NB4 (cell line): Measurements from ENCODE around the gene SACS.

Experiments
- DNase-seq: peaks from one replicate; pipeline ENCODE4 v3.0.0; 2010; ENCODE audit warnings: low read depth
- H3K4me3 ChIP-seq: one replicate; pipeline ENCODE4 v1.5.1; 2011; ENCODE audit warnings: mild to moderate bottlenecking, low read depth, low read length, moderate library complexity
- CTCF ChIP-seq: IDR thresholded peaks from one replicate; pipeline ENCODE4 v1.5.1; 2012; ENCODE audit warnings: low read depth, low read length
- MYC ChIP-seq: IDR thresholded peaks from 2 replicates; pipeline ENCODE4 v1.6.1; 2011; ENCODE audit warnings: low read depth, low read length
- POLR2A ChIP-seq: IDR thresholded peaks from 2 replicates; pipeline ENCODE4 v1.6.1; 2011; ENCODE audit warnings: mild to moderate bottlenecking; ENCODE audit not compliant: insufficient read length; ENCODE audit errors: extremely low read depth
- TF ChIP-seq, protein P1 (sequence below): IDR thresholded peaks from 2 replicates; pipeline ENCODE4 v1.6.1; 2011; ENCODE audit warnings: low read depth, low read length

Gene SACS

DNA sequence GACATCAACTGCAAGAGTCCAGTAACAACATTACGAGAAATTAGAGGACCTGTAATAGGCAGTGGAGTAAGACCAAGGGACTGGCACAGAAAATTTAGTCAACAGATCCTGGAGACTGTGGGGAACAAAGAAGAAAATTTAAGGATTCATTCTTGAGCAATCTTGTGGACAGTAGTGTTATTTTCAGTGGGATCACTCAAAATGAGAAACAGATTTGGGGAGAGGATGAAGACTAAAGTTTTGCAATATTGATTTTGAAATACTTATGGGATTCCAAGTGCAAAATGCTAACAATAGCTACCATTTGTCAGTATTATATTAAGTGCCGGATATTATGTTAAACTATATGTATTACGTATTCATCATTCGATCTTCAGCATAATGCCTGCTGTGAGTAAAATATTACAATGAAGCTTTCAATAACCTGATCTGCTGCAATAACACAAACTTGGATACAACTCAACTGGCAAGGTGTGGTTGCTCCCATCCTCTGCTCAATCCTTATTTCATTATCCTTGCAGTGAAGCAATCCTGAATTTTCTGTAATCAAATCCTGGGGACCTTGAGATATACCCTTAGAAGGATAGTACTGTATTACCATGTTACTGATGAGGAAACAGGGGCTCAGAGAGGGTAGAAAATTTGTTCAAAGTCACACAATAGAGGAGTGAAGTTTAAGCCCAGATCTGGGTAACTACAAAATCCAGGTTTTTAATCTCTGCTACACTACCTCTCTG lies 84.2 kb downstream of the SACS start:
- DNase-seq = no peak
- TF ChIP-seq, protein P1, sequence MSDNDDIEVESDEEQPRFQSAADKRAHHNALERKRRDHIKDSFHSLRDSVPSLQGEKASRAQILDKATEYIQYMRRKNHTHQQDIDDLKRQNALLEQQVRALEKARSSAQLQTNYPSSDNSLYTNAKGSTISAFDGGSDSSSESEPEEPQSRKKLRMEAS = no peak
- no peak for TF ChIP-seq MYC
- H3K4me3 ChIP-seq = no peak overlapping the region

GRCh38 chr13:23348262-23349127 lies 85.0 kb downstream of the SACS start:
- no peak for DNase-seq
- H3K4me3 ChIP-seq = no peak overlapping the region
- no peak for TF ChIP-seq MYC
- TF ChIP-seq, protein P1 = no peak
- TF ChIP-seq CTCF = no peak
- TF ChIP-seq POLR2A = no peak

DNA sequence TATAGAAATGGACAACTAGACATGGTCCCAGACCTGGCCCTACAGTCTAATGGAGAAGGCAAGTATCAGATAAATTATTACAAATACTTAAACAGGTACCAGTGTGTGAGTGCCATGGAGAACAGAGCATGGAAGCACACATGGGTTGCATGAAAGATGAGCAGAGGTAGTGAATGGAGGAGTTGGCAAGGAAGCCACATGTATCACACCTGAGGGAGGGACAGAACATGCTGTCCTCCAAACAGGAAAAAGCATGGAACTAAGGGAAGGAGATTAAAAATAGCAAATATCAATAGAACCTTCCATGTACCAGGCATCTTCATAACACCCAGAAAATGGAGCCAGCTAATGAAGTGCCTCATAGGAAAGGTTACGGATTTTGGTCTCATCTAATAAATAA lies 85.9 kb downstream of the SACS start:
- TF ChIP-seq POLR2A = no peak
- no peak for TF ChIP-seq CTCF
- TF ChIP-seq, protein P1 = no peak
- DNase-seq = no peak

DNA sequence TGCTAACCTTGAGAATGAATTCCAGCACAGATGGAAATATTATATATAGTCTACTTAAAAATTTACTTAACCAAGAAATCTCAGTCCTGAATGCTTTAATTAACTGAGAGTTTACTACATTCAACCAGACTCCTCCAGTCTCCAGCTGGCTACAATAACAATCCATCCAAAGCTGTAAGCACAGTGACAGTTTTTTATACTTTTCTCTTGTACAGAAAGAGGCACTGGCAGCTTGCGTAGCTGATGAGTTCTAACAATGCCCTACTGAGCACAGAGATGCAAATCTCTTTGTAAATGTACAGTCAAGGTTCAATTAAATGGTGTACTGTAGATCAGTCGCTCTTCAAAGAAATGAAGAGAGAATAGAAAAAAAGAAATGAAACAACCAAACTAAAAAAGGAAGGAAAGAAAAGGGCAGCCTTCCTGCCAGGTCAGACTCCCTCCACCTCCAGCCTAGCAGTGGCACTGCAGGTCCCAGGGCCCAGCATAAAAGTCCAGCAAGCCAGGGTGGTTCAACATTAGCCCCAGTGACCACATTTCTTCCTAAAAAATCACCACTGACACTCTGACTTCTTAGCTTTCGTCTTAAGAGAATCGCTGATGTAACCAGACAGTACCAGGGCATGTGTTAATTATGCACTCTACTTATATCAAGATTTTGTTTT lies 88.4 kb downstream of the SACS start:
- H3K4me3 ChIP-seq = no peak overlapping the region
- TF ChIP-seq MYC (no peak), CTCF (no peak), POLR2A (no peak)
- TF ChIP-seq, protein P1 = no peak
- no peak for DNase-seq

More for the DNA sequence above, 85.9 kb downstream of the SACS start:
- no peak overlapping the region for H3K4me3 ChIP-seq

DNA sequence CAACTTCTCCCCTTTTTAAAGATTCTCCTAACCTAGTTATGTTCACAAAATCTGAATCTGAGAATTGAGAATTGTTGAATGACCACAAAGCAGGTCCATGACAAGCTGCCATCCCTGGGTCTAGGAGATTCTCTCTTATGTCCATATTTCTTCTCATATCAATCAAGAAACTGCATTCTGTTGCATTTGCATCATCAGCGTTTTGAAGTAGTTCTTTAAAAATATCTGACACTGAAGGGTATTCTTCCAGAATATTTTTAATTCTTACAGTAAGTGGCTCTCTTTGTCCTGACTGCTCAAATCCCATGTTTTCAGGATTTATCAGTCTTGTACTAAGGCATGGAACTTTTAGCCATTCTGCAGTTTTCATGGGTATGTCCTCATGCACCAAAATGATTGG lies 94.3 kb downstream of the SACS start:
- DNase-seq = no peak
- TF ChIP-seq POLR2A (no peak), MYC (no peak), CTCF (no peak)
- TF ChIP-seq, protein P1 = no peak
- H3K4me3 ChIP-seq = no peak overlapping the region
